Measurements from ENCODE around the gene MAGI3.

DNA sequence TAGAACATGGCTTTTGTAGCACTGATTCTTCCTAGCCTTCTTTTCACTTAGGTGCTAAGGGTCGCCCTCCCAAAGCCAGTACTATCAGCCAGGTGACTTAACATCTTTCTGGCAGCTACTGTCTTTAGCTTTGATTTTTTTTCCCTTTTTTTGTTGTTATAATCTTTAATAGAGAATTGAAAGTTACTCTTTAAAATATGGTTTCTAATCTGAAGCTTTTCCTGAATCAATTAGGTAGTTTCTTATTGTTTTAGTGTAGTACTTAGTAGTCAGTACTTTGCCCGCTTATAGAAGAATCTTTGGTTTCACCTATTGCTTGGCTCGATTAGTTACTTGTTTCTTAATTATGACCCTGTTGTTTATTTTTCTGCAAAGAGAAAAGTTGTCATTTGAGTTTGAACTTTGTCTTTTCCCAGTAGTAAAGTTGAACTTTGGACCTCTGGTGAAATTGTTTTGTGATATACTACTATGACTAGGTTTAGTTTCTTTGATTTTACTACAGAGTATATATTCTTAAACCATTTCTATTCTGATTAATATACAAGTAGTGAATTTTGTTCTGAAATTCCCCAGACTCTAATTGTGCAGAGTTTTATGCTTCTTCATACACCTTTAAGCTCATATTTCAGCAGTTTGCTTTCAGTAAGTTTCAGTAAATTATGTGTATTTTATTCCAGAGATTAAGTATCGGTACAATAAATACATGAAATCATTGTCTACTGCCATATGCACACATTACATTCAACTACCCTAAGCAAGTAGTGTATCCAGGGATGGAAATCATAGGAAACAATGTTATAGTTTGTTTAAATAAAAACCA is 3.9 kb downstream of the MAGI3 start:
- TF ChIP-seq, protein P1, sequence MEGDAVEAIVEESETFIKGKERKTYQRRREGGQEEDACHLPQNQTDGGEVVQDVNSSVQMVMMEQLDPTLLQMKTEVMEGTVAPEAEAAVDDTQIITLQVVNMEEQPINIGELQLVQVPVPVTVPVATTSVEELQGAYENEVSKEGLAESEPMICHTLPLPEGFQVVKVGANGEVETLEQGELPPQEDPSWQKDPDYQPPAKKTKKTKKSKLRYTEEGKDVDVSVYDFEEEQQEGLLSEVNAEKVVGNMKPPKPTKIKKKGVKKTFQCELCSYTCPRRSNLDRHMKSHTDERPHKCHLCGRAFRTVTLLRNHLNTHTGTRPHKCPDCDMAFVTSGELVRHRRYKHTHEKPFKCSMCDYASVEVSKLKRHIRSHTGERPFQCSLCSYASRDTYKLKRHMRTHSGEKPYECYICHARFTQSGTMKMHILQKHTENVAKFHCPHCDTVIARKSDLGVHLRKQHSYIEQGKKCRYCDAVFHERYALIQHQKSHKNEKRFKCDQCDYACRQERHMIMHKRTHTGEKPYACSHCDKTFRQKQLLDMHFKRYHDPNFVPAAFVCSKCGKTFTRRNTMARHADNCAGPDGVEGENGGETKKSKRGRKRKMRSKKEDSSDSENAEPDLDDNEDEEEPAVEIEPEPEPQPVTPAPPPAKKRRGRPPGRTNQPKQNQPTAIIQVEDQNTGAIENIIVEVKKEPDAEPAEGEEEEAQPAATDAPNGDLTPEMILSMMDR (IDR thresholded peaks at IDR 0.05; ENCODE audit: low read depth, low read length), result no peak
- no peak for TF ChIP-seq EZH2phosphoT487 (IDR thresholded peaks at IDR 0.05; ENCODE audit: low read depth)

All from OCI-LY3 (cell line).